ENCODE data around the gene LRPPRC. TPM values are rescaled to one million over a fixed set of nuclear protein-coding genes. Genes with fewer than 3 reads are reported as not detected.

Gene LRPPRC
- total RNA-seq, 1 experiment from 2014 or later, result 50.5 TPM

Small RNAs within 50 kb of the gene (small RNA-seq; reads per million reads assigned to genes)
- gene RN7SL455P (not detected), gene RNU6-1048P (not detected)

Other genes with a start within 250 kb of the LRPPRC start
- gene DYNC2LI1, start 221.9 kb downstream of the LRPPRC start, total RNA-seq (2014; rRNA removed; shearing (Covaris generic)), result 4.8 and 7.5 TPM in 2 replicates
- gene ABCG5, start 157.2 kb downstream of the LRPPRC start, total RNA-seq (2014; rRNA removed; shearing (Covaris generic)), result not detected in 2 replicates
- gene ABCG8, start 157.0 kb downstream of the LRPPRC start, total RNA-seq (2014; rRNA removed; shearing (Covaris generic)), result not detected in 2 replicates
- 15.9 and 22.6 TPM in 2 replicates for gene PPM1B, start 172.9 kb upstream of the LRPPRC start, total RNA-seq (2014; rRNA removed; shearing (Covaris generic))

All from HT1080 (cell line).